Lower leg skin (tissue), 4 donors: ENCODE measurements around the gene MTHFD1L. TPM values are rescaled to one million over a fixed set of nuclear protein-coding genes. Genes with fewer than 3 reads are reported as not detected.

Source experiments
- DNase-seq, 2 donors: peaks; one replicate each; pipeline ENCODE4 v3.0.0-alpha.2; 2019; ENCODE audit warnings: low spot score in 2 of 2
- H3K4me3 ChIP-seq: fragments of 200-600 bp; sonication (generic); 2 replicates; pipeline ENCODE4 v1.5.1; 2017; ENCODE audit warnings: mild to moderate bottlenecking, low read depth; ENCODE audit not compliant: poor library complexity, severe bottlenecking
- POLR2A ChIP-seq, 2 donors: fragments of 450-650 bp; IDR thresholded peaks; one replicate each; pipeline ENCODE4 v1.6.1; 2016 to 2017; ENCODE audit warnings: antibody characterized with exemption in 2 of 2, mild to moderate bottlenecking in 1 of 2, moderate library complexity in 1 of 2
- WGBS, 2 donors: methylation state at CpG; one replicate each; pipeline ENCODE4 v1.1.5; 2018; 5-methylcytosine and 5-hydroxymethylcytosine counted together
- intact Hi-C: fragments of 100-400 bp; cut with DNase I; formaldehyde crosslinking; loops from one replicate; pipeline ENCODE4 v1.15.0; 2023; ENCODE audit warnings: low total_unique reads
- total RNA-seq, 4 donors: library from RNA; depleted of rRNA; stranded (reverse); fragments of >200 nt; gene quantifications; one replicate each; pipeline ENCODE4 v1.1.0, GENCODE V29; 2016
- TF ChIP-seq, protein P1 (sequence below), 3 donors: fragments of 450-650 bp; IDR thresholded peaks; one replicate each; pipeline ENCODE4 v1.5.1; 2016; ENCODE audit warnings: antibody characterized with exemption in 3 of 3, mild to moderate bottlenecking in 3 of 3, moderate library complexity in 2 of 3

Gene MTHFD1L
- total RNA-seq, 4 donors from 2014 or later = 2.1 to 7.1 (median 4.4) TPM

DNA sequence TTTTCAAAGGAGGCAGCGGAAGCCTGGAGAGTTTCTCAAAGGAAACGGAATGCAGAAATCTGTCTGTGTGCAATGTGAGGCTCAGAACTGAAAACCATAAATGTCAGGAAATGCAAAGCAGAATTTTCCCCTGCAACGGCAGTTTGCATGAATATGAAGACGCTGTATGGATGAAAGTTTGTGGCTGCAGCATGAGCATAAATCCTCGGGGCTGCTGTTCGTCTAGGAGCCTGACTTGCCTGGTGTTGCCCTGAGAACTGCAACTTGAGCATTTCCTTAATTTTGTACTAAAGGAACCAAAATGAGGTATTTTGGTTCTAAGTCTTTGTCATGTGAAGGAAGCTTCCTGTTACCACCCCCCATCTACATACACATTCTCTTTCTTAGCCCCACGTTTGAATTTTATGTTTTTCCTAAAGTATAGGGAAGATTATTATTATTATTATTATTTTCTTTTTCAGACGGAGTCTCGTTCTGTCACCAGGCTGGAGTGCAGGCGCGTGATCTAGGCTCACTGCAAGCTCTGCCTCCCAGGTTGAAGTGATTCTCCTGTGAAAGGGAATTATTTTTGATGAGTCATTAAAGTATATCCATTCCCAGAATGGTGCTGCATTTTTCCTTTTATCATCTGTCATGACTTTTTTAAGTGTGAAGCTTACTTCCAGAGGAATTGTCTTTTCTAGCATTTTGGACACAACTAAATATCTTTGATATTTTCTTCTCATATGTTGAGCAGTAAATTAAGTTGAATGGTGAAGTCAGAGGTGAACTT, 33.1 kb downstream of the MTHFD1L start:
- WGBS, 2 donors = 61 to 66% methylated on average over 11 of the region's 11 CpGs
- TF ChIP-seq POLR2A (IDR thresholded peaks at IDR 0.05) = no peak
- TF ChIP-seq, protein P1, sequence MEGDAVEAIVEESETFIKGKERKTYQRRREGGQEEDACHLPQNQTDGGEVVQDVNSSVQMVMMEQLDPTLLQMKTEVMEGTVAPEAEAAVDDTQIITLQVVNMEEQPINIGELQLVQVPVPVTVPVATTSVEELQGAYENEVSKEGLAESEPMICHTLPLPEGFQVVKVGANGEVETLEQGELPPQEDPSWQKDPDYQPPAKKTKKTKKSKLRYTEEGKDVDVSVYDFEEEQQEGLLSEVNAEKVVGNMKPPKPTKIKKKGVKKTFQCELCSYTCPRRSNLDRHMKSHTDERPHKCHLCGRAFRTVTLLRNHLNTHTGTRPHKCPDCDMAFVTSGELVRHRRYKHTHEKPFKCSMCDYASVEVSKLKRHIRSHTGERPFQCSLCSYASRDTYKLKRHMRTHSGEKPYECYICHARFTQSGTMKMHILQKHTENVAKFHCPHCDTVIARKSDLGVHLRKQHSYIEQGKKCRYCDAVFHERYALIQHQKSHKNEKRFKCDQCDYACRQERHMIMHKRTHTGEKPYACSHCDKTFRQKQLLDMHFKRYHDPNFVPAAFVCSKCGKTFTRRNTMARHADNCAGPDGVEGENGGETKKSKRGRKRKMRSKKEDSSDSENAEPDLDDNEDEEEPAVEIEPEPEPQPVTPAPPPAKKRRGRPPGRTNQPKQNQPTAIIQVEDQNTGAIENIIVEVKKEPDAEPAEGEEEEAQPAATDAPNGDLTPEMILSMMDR (IDR thresholded peaks at IDR 0.05) = no peak
- intact Hi-C loops = loop anchor here (5.0 kb wide), 1 partner anchor 429 kb away; no protein-coding TSS in a partner anchor
- no peak overlapping the region for H3K4me3 ChIP-seq
- peak in 1 of 2 donors; percentile 43 for DNase-seq

DNA sequence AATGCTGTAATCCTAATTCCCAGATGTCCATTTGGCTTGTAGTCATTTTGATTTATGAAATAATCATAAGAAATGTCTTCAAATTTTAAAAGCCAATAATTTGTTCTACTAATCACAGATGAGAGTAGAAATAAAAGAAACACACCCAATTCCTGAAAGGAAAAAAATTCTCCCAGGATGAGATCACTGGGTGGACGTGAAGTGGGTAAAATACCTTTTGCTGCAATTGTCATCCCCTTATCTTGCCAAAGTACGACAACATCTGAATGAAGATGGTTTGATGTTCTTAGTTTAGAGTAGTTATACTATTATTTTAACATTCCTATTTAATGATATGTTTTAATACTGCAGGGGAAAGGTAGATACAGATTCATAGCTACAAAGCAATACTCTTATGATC, 33.7 kb downstream of the MTHFD1L start:
- DNase-seq = no peak
- TF ChIP-seq, protein P1 (IDR thresholded peaks at IDR 0.05) = no peak
- TF ChIP-seq POLR2A (IDR thresholded peaks at IDR 0.05) = no peak
- H3K4me3 ChIP-seq = no peak overlapping the region
- intact Hi-C loops = loop anchor here (5.0 kb wide), 1 partner anchor 428 kb away; no protein-coding TSS in a partner anchor
- WGBS, 2 donors = 61 to 72% methylated on average over 2 of the region's 2 CpGs

DNA sequence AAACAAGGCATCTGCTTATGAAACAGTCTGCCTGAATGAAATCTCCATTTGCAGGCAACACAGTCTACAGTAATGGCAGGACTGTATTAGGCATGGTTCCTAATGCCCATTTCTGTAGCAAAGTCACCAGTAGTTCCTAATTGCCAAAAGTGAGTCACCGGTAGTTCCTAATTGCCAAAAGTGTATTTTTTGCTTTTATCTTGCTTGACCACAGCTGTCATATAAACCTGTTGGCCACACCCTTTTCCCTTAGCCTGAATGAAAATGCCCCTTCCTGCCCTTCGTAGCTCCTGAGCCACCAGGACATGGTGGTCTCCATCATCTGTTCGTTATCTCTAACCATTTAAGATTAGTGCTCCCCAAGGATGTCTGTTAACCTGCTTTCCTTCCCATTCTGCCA, 34.5 kb downstream of the MTHFD1L start:
- no peak overlapping the region for H3K4me3 ChIP-seq
- no peak for TF ChIP-seq POLR2A (IDR thresholded peaks at IDR 0.05)
- TF ChIP-seq, protein P1 (IDR thresholded peaks at IDR 0.05) = no peak
- WGBS, 2 donors = 71 to 79% methylated on average over 3 of the region's 3 CpGs
- intact Hi-C loops = no loop called here
- no peak for DNase-seq

DNA sequence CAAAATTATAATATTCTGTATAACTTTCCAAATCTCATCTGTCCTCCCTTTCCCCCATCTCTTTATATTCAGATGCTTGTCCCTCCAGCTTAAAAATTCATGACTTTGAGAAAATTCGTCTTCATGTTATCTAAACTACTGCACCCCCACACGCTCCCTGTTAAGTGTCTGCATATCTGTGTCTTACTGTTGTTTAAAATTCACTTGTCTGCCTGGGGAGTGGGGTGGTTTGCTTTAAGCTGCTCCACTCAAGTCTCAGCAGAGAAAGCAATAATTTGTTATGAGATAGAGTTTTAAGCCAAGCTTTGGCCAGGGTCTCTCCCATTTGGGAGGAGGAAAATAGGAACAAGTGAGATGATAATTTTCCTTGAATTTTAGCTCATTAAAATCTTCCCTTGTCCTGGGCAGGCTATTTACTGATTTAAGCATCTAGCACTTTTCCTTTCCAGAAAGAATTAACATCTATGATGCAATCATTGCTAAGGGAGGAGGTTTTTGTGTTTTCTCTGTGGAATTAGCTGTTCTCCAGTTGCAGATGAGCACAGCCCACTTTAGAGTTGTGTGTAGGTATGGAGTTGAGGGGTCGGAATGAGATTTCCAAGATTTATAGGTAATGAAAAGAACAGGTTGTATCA, 36.8 kb downstream of the MTHFD1L start:
- 66 to 73% methylated on average over 3 of the region's 3 CpGs for WGBS, 2 donors

DNA sequence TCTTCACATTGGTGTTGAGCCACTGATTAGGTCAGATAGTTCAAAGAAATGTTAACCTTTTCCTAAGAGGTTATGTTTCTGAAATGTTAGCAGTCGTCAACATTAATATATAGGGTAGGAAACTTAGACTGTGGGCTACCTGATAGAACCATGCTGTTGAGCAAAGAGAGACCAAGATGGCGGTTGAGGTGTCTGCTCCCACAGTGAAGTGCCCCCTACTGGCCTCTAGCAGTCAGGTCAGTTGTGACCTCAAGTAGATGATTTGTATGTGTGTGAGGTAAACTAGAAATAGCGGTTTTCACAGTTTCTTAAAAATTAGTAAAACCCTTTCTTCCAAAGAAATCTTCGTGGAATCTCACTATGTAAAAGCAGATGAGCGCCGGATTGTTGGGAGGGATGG, 40.3 kb downstream of the MTHFD1L start:
- WGBS, 2 donors = 90 to 94% methylated on average over 6 of the region's 6 CpGs
- DNase-seq = no peak
- TF ChIP-seq POLR2A (IDR thresholded peaks at IDR 0.05) = no peak
- TF ChIP-seq, protein P1 (IDR thresholded peaks at IDR 0.05) = no peak
- intact Hi-C loops = no loop called here
- H3K4me3 ChIP-seq = no peak overlapping the region

More for the DNA sequence above, 36.8 kb downstream of the MTHFD1L start:
- H3K4me3 ChIP-seq = no peak overlapping the region
- DNase-seq = no peak
- intact Hi-C loops = no loop called here
- TF ChIP-seq POLR2A (IDR thresholded peaks at IDR 0.05) = no peak
- TF ChIP-seq, protein P1 (IDR thresholded peaks at IDR 0.05) = no peak
